Peyer's patch (tissue), 4 donors: ENCODE measurements around the gene PFN1. TPM values are rescaled to one million over a fixed set of nuclear protein-coding genes. Genes with fewer than 3 reads are reported as not detected.
"Not testable (repeated sequence)": the region's sequence is repeated elsewhere in the genome, so short reads cannot be mapped to it uniquely, and the experiment has no call there.

Source experiments
- DNase-seq, 3 donors: peaks; one replicate each; pipeline ENCODE4 v3.0.0-alpha.2; 2017 to 2019
- H3K27ac ChIP-seq, 4 donors: fragments of 200-600 bp; sonication (generic); one replicate each; pipeline ENCODE4 v1.5.1; 2016 to 2019
- H3K27me3 ChIP-seq, 2 donors: fragments of 200-600 bp; sonication (generic); one replicate each; pipeline ENCODE4 v1.5.1; 2019
- H3K36me3 ChIP-seq, 3 donors: fragments of 200-600 bp; sonication (generic); one replicate each; pipeline ENCODE4 v1.5.1; 2016 to 2019
- H3K4me1 ChIP-seq, 4 donors: fragments of 200-600 bp; sonication (generic); one replicate each; pipeline ENCODE4 v1.5.1; 2016 to 2019
- H3K4me3 ChIP-seq, 4 donors: fragments of 200-600 bp; sonication (generic); 1 replicate in 3 of 4; 2 replicates in 1 of 4; pipeline ENCODE4 v1.5.1; 2016 to 2019; ENCODE audit warnings: mild to moderate bottlenecking in 1 of 4
- H3K9me3 ChIP-seq, 4 donors: fragments of 200-600 bp; sonication (generic); one replicate each; pipeline ENCODE4 v1.5.1; 2016 to 2019; ENCODE audit warnings: mild to moderate bottlenecking in 1 of 4
- CTCF ChIP-seq, 6 experiments: fragments of 450-650 bp in 4 of 6; fragments of 200-600 bp in 2 of 6; sonication (generic) in 1 of 6; IDR thresholded peaks; one replicate each; pipeline ENCODE4 v1.5.1; 2017 to 2019; ENCODE audit warnings: antibody characterized with exemption in 6 of 6, mild to moderate bottlenecking in 3 of 6, moderate library complexity in 1 of 6
- POLR2A ChIP-seq, 2 donors: fragments of 450-650 bp; IDR thresholded peaks; one replicate each; pipeline ENCODE4 v1.5.1; 2017; ENCODE audit warnings: antibody characterized with exemption in 2 of 2, mild to moderate bottlenecking in 2 of 2, moderate library complexity in 2 of 2
- total RNA-seq, 4 donors: library from RNA; depleted of rRNA; stranded (reverse); fragments of >200 nt; gene quantifications; one replicate each; pipeline ENCODE4 v1.1.0, GENCODE V29; 2016

Gene PFN1
- total RNA-seq, 4 donors from 2014 or later = 530 to 1,064 (median 855) TPM

- H3K27me3 ChIP-seq = no peaks in the 10 kb centered on the region
- H3K4me3 ChIP-seq = no peak overlapping the region
- H3K36me3 ChIP-seq = peaks cover 0 to 15% (median 0%) of the 10 kb centered on the region in 3 donors
These were observed 15.6 kb downstream of the PFN1 start for GRCh38 chr17:4932756-4933155.

GRCh38 chr17:4931963-4932362 lies 16.4 kb downstream of the PFN1 start, which contains the start of gene GP1BA:
Gene GP1BA, plus strand, starts transcription at chr17:4932277. Its CDS starts 328 bp downstream, at chr17:4932605.
- peaks cover 0 to 10% (median 7%) of the 10 kb centered on the region in 4 donors for H3K4me1 ChIP-seq
- H3K27ac ChIP-seq = no peak within 1 kb of the TSS
- H3K36me3 ChIP-seq = peaks cover 0 to 7% (median 0%) of the 10 kb centered on the region in 3 donors
- H3K27me3 ChIP-seq = no peaks in the 10 kb centered on the region
- no peak for TF ChIP-seq POLR2A (IDR thresholded peaks at IDR 0.05)
- no peak for TF ChIP-seq CTCF (IDR thresholded peaks at IDR 0.05)
- no peak within 1 kb of the TSS for H3K4me3 ChIP-seq
- no peak for DNase-seq
- H3K9me3 ChIP-seq = no peaks in the 10 kb centered on the region

More at GRCh38 chr17:4932756-4933155, 15.6 kb downstream of the PFN1 start:
- H3K4me1 ChIP-seq = peaks cover 0 to 11% (median 7%) of the 10 kb centered on the region in 4 donors
- TF ChIP-seq POLR2A (IDR thresholded peaks at IDR 0.05) (no peak), CTCF (IDR thresholded peaks at IDR 0.05) (no peak)
- H3K27ac ChIP-seq = no peak overlapping the region
- H3K9me3 ChIP-seq = no peaks in the 10 kb centered on the region
- DNase-seq = no peak

- TF ChIP-seq POLR2A (IDR thresholded peaks at IDR 0.05) (no peak), CTCF (IDR thresholded peaks at IDR 0.05) (no peak)
These were observed 19.4 kb downstream of the PFN1 start for GRCh38 chr17:4928881-4929280.

GRCh38 chr17:4926577-4927335 lies 21.6 kb downstream of the PFN1 start:
- not testable (repeated sequence) for H3K4me1 ChIP-seq, DNase-seq, H3K9me3 ChIP-seq, H3K4me3 ChIP-seq, H3K36me3 ChIP-seq, H3K27ac ChIP-seq, H3K27me3 ChIP-seq

More at GRCh38 chr17:4928881-4929280, 19.4 kb downstream of the PFN1 start:
- no peaks in the 10 kb centered on the region for H3K27me3 ChIP-seq
- no peak overlapping the region for H3K4me3 ChIP-seq
- no peak overlapping the region for H3K27ac ChIP-seq
- no peaks in the 10 kb centered on the region for H3K36me3 ChIP-seq
- H3K9me3 ChIP-seq = no peaks in the 10 kb centered on the region
- H3K4me1 ChIP-seq = peaks cover 0 to 2% (median under 1%) of the 10 kb centered on the region in 4 donors
- no peak for DNase-seq

- DNase-seq = no peak
- TF ChIP-seq POLR2A (IDR thresholded peaks at IDR 0.05) (no peak), CTCF (IDR thresholded peaks at IDR 0.05) (no peak)
- Histone ChIP-seq H3K36me3 (no peaks in the 10 kb centered on the region), H3K4me3 (no peak overlapping the region), H3K9me3 (no peaks in the 10 kb centered on the region), H3K27me3 (no peaks in the 10 kb centered on the region), H3K27ac (no peak overlapping the region), H3K4me1 (no peaks in the 10 kb centered on the region)
These were observed 27.0 kb downstream of the PFN1 start for GRCh38 chr17:4921320-4921719.

- DNase-seq = no peak
- H3K4me3 ChIP-seq = no peak overlapping the region
- no peak overlapping the region for H3K27ac ChIP-seq
- no peaks in the 10 kb centered on the region for H3K4me1 ChIP-seq
- no peak for TF ChIP-seq CTCF (IDR thresholded peaks at IDR 0.05)
- no peak for TF ChIP-seq POLR2A (IDR thresholded peaks at IDR 0.05)
- H3K27me3 ChIP-seq = no peaks in the 10 kb centered on the region
- H3K36me3 ChIP-seq = no peaks in the 10 kb centered on the region
- H3K9me3 ChIP-seq = no peaks in the 10 kb centered on the region
These were observed 27.8 kb downstream of the PFN1 start for GRCh38 chr17:4920351-4921048.
